SK-N-SH treated with all-trans-retinoic acid at 6 μM for 48 hours (cell line): ENCODE measurements around the gene WASF2.

Experiments
- ATAC-seq: fragments of 200-7000 bp; cut with Tn5 transposase; 3 replicates; pipeline ENCODE4 v1.9.1; 2020; ENCODE audit warnings: mild to moderate bottlenecking, moderate library complexity
- ARNTL ChIP-seq: fragments of 450-650 bp; formaldehyde crosslinking; IDR thresholded peaks from 2 replicates; pipeline ENCODE4 v1.5.0; 2020; ENCODE audit warnings: low read depth, mild to moderate bottlenecking, moderate library complexity, borderline replicate concordance
- BACH2 ChIP-seq: fragments of 250-450 bp; sonication (Bioruptor Pico); IDR thresholded peaks from 2 replicates; pipeline ENCODE4 v1.9.0; 2021; ENCODE audit warnings: mild to moderate bottlenecking, borderline replicate concordance
- CREB5 ChIP-seq: fragments of 250-450 bp; sonication (Bioruptor Pico); IDR thresholded peaks from 2 replicates; pipeline ENCODE4 v1.5.1; 2020; ENCODE audit warnings: low read depth, mild to moderate bottlenecking, moderate library complexity
- CSDC2 ChIP-seq: fragments of 250-450 bp; sonication (Bioruptor Pico); IDR thresholded peaks from 2 replicates; pipeline ENCODE4 v1.5.0; 2020; ENCODE audit warnings: mild to moderate bottlenecking, moderate library complexity
- CSRNP3 ChIP-seq: fragments of 250-450 bp; sonication (Bioruptor Pico); IDR thresholded peaks from 2 replicates; pipeline ENCODE4 v1.5.1; 2021; ENCODE audit warnings: mild to moderate bottlenecking, moderate library complexity
- ESRRG ChIP-seq: fragments of 250-450 bp; sonication (Bioruptor Pico); IDR thresholded peaks from 2 replicates; pipeline ENCODE4 v1.6.1; 2021; ENCODE audit warnings: mild to moderate bottlenecking
- GLIS3 ChIP-seq: fragments of 250-450 bp; sonication (Bioruptor Pico); IDR thresholded peaks from 2 replicates; pipeline ENCODE4 v1.5.0; 2020; ENCODE audit warnings: mild to moderate bottlenecking, moderate library complexity
- ISL1 ChIP-seq: fragments of 250-450 bp; sonication (Bioruptor Pico); IDR thresholded peaks from 2 replicates; pipeline ENCODE4 v2.1.2; 2022; ENCODE audit warnings: mild to moderate bottlenecking, moderate library complexity
- OSR1 ChIP-seq: fragments of 250-450 bp; sonication (Bioruptor Pico); IDR thresholded peaks from 2 replicates; pipeline ENCODE4 v1.8.0; 2022; ENCODE audit warnings: moderate library complexity, mild to moderate bottlenecking, inconsistent platforms
- PATZ1 ChIP-seq: fragments of 250-450 bp; sonication (Bioruptor Pico); IDR thresholded peaks from 2 replicates; pipeline ENCODE4 v1.8.0; 2020; ENCODE audit warnings: mild to moderate bottlenecking, moderate library complexity, borderline replicate concordance
- PPARA ChIP-seq: fragments of 250-450 bp; sonication (Bioruptor Pico); IDR thresholded peaks from 2 replicates; pipeline ENCODE4 v1.5.0; 2020; ENCODE audit warnings: mild to moderate bottlenecking, borderline replicate concordance
- RARB ChIP-seq: fragments of 250-450 bp; sonication (Bioruptor Pico); IDR thresholded peaks from 2 replicates; pipeline ENCODE4 v1.8.0; 2021; ENCODE audit warnings: mild to moderate bottlenecking, moderate library complexity
- SNAI2 ChIP-seq: fragments of 250-450 bp; sonication (Bioruptor Pico); IDR thresholded peaks from 2 replicates; pipeline ENCODE4 v1.5.0; 2020; ENCODE audit warnings: mild to moderate bottlenecking, moderate library complexity
- TCF4 ChIP-seq: fragments of 250-450 bp; sonication (Bioruptor Pico); IDR thresholded peaks from 2 replicates; pipeline ENCODE4 v1.8.0; 2021; ENCODE audit warnings: mild to moderate bottlenecking, moderate library complexity, borderline replicate concordance
- TOX ChIP-seq: fragments of 250-450 bp; sonication (Bioruptor Pico); IDR thresholded peaks from 2 replicates; pipeline ENCODE4 v1.8.0; 2021; ENCODE audit warnings: mild to moderate bottlenecking, moderate library complexity, borderline replicate concordance
- TSHZ2 ChIP-seq: fragments of 250-450 bp; sonication (Bioruptor Pico); IDR thresholded peaks from 2 replicates; pipeline ENCODE4 v1.5.0; 2020; ENCODE audit warnings: mild to moderate bottlenecking, moderate library complexity
- ZC3H10 ChIP-seq: fragments of 250-450 bp; sonication (Bioruptor Pico); IDR thresholded peaks from 2 replicates; pipeline ENCODE4 v1.5.1; 2021; ENCODE audit warnings: mild to moderate bottlenecking, moderate library complexity
- ZFP3 ChIP-seq: fragments of 250-450 bp; sonication (Bioruptor Pico); IDR thresholded peaks from 2 replicates; pipeline ENCODE4 v1.5.0; 2020; ENCODE audit warnings: mild to moderate bottlenecking, moderate library complexity
- ZNF565 ChIP-seq: fragments of 450-650 bp; formaldehyde crosslinking; conservative IDR thresholded peaks from 2 replicates; pipeline ENCODE4 v1.5.0; 2020; ENCODE audit warnings: low read depth, mild to moderate bottlenecking, moderate library complexity
- ZNF70 ChIP-seq: fragments of 450-650 bp; formaldehyde crosslinking; IDR thresholded peaks from 2 replicates; pipeline ENCODE4 v1.5.0; 2020; ENCODE audit warnings: mild to moderate bottlenecking, moderate library complexity
- ZNF8 ChIP-seq: fragments of 450-650 bp; formaldehyde crosslinking; IDR thresholded peaks from 2 replicates; pipeline ENCODE4 v1.5.0; 2020; ENCODE audit warnings: mild to moderate bottlenecking, moderate library complexity

The WASF2 gene

GRCh38 chr1:27506703-27507102 lies 16.7 kb upstream of the WASF2 start (continued):
- TF ChIP-seq TOX (CRISPR knock-in tag) (no peak), PPARA (CRISPR knock-in tag) (no peak), SNAI2 (CRISPR knock-in tag) (no peak), GLIS3 (CRISPR knock-in tag) (no peak)

GRCh38 chr1:27505420-27505680 lies 15.4 kb upstream of the WASF2 start:
- TF ChIP-seq TCF4 (CRISPR knock-in tag) (no peak), ZNF70 (CRISPR knock-in tag) (no peak), TSHZ2 (no peak), PATZ1 (CRISPR knock-in tag) (no peak), GLIS3 (CRISPR knock-in tag) (no peak), RARB (CRISPR knock-in tag) (no peak), ZNF8 (CRISPR knock-in tag) (no peak), TOX (CRISPR knock-in tag) (no peak), BACH2 (no peak), CSDC2 (CRISPR knock-in tag) (no peak), OSR1 (CRISPR knock-in tag) (no peak), ARNTL (CRISPR knock-in tag) (no peak)

GRCh38 chr1:27504588-27505419 lies 14.8 kb upstream of the WASF2 start:
- TF ChIP-seq GLIS3 (CRISPR knock-in tag) (0 out of 2 replicates have a peak, but pooled peaks have one; percentile 31), OSR1 (CRISPR knock-in tag) (no peak)
- ATAC-seq = peak; percentile 70

More at GRCh38 chr1:27505420-27505680, 15.4 kb upstream of the WASF2 start:
- no peak for ATAC-seq

GRCh38 chr1:27503844-27504587 lies 14.0 kb upstream of the WASF2 start:
- ATAC-seq = peak; percentile 42
- TF ChIP-seq RARB (CRISPR knock-in tag) (no peak), TCF4 (CRISPR knock-in tag) (no peak), PPARA (CRISPR knock-in tag) (no peak), ESRRG (CRISPR knock-in tag) (no peak), BACH2 (no peak), CSDC2 (CRISPR knock-in tag) (no peak), ZNF8 (CRISPR knock-in tag) (no peak), ISL1 (CRISPR knock-in tag) (no peak), GLIS3 (CRISPR knock-in tag) (no peak), CREB5 (no peak)

- ATAC-seq = no peak
- TF ChIP-seq ISL1 (CRISPR knock-in tag) (no peak), CSRNP3 (no peak), TCF4 (CRISPR knock-in tag) (no peak), ZNF565 (CRISPR knock-in tag) (no peak), OSR1 (CRISPR knock-in tag) (no peak), RARB (CRISPR knock-in tag) (no peak), BACH2 (no peak), ESRRG (CRISPR knock-in tag) (no peak), ZNF70 (CRISPR knock-in tag) (no peak), ZC3H10 (no peak), ARNTL (CRISPR knock-in tag) (no peak), SNAI2 (CRISPR knock-in tag) (no peak), TSHZ2 (no peak), GLIS3 (CRISPR knock-in tag) (no peak), ZFP3 (CRISPR knock-in tag) (no peak), TOX (CRISPR knock-in tag) (no peak), PPARA (CRISPR knock-in tag) (no peak), CSDC2 (CRISPR knock-in tag) (no peak)
Measured at GRCh38 chr1:27503033-27503432, 13.1 kb upstream of the WASF2 start.
